ENCODE results near the gene MAD1L1. TPM values are rescaled to one million over a fixed set of nuclear protein-coding genes. Genes with fewer than 3 reads are reported as not detected.

MAD1L1 gene
- total and polyA plus RNA-seq, 2 of the 4 experiments (the other 2 are of a cell fraction), result 29.0 to 40.9 TPM

GRCh38 chr7:1942243-1942940 lies 290.4 kb downstream of the MAD1L1 start:
- Histone ChIP-seq H2AK5ac (ENCODE audit: low read depth, low read length) (no peak overlapping the region), H3K9me1 (ENCODE audit: insufficient read depth, low read length) (0 out of 2 replicates have a peak, but pooled peaks cover 6% of the 10 kb centered on the region), H3K27ac (ENCODE audit: insufficient read depth, low read length) (no peak overlapping the region), H2BK20ac (ENCODE audit: low read depth, low read length) (no peak overlapping the region), H4K8ac (ENCODE audit: low read depth in 2 of 2, low read length in 2 of 2) (no peak overlapping the region), H3K4ac (ENCODE audit: low read depth, low read length) (no peak overlapping the region), H3K4me1 (ENCODE audit: control insufficient read depth, insufficient read depth, low read length) (peaks cover 4% of the 10 kb centered on the region), H3K27me3 (ENCODE audit: control insufficient read depth, insufficient read depth, low read length) (no peaks in the 10 kb centered on the region), H2AFZ (replicated peaks; ENCODE audit: low read length, poor library complexity) (no peak overlapping the region), H3K56ac (ENCODE audit: extremely low read depth, insufficient read depth, low read length) (no peak overlapping the region), H4K91ac (ENCODE audit: insufficient read depth, low read depth, low read length) (no peak overlapping the region), H3K4me3 (ENCODE audit: insufficient read depth, low read depth, low read length) (no peak overlapping the region), H3K36me3 (ENCODE audit: control insufficient read depth, insufficient read depth, low read length) (peaks cover 2% of the 10 kb centered on the region; the same call in 1 of the 2 replicates), H3K4me2 (ENCODE audit: low read depth, low read length) (no peak overlapping the region), H3K79me1 (ENCODE audit: low read depth in 1 of 2, low read length in 2 of 2) (peaks cover 0 to 5% of the 10 kb centered on the region in 2 experiments; a peak in 1 of 4 replicates), H2BK15ac (ENCODE audit: low read depth, low read length) (no peak overlapping the region), H2BK5ac (ENCODE audit: low read depth, low read length, poor library complexity, severe bottlenecking) (no peak overlapping the region), H3K9ac (ENCODE audit: low read depth, low read length) (no peak overlapping the region), H2BK120ac (ENCODE audit: low read depth, low read length) (no peak overlapping the region), H3K23ac (ENCODE audit: low read depth, low read length) (no peak overlapping the region), H3K18ac (ENCODE audit: low read depth, low read length) (no peak overlapping the region), H4K5ac (ENCODE audit: low read depth, low read length) (no peak overlapping the region), H4K20me1 (ENCODE audit: insufficient read depth, low read length) (no peaks in the 10 kb centered on the region), H3K9me3 (ENCODE audit: control insufficient read depth, insufficient read depth, low read length) (no peaks in the 10 kb centered on the region), H2AK9ac (replicated peaks; ENCODE audit: low read depth, low read length, poor library complexity) (peak overlapping the region; percentile 26), H3K14ac (replicated peaks; ENCODE audit: low read depth, low read length) (no peak overlapping the region)
- WGBS, 2 experiments (ENCODE audit: extremely low coverage in 2 of 2, insufficient read length in 1 of 2), result 90% methylated on average over 6 of the region's 23 CpGs; no CpG with 5 or more reads in 1 of the 2 experiments
- in situ Hi-C loops (cut with MboI; ENCODE audit: low sequenced_read_pairs) (no loop called here), dilution Hi-C loops (cut with HindIII; ENCODE audit: low sequenced_read_pairs, unreplicated experiment) (no loop called here), intact Hi-C loops (cut with micrococcal nuclease) (no loop called here)
- ChIA-PET POLR2A (ENCODE audit: unreplicated experiment) (no interaction called here), CTCF (no interaction called here)
- no peak for TF ChIP-seq BHLHE40 (IDR thresholded peaks at IDR 0.05; ENCODE audit: low read depth, low read length)
- TF ChIP-seq RCOR1 (IDR thresholded peaks at IDR 0.05; ENCODE audit: insufficient replicate concordance, low read length), result no peak
- no peak for TF ChIP-seq RAD21 (IDR thresholded peaks at IDR 0.05; ENCODE audit: low read length)
- ATAC-seq (ENCODE audit: low read depth) (no peak), DNase-seq (no peak)
- no TSS peak for BruUV-seq (replicated peaks)
